Heart left ventricle (tissue), 16 donors: ENCODE results near the gene STAP2. TPM values are rescaled to one million over a fixed set of nuclear protein-coding genes. Genes with fewer than 3 reads are reported as not detected.

Experiments used
- ATAC-seq, 4 donors: fragments of 200-7000 bp; cut with Tn5 transposase; one replicate each; pipeline ENCODE4 v1.9.1; 2020 to 2022; ENCODE audit warnings: moderate library complexity in 4 of 4, mild to moderate bottlenecking in 3 of 4, moderate number of reproducible peaks in 1 of 4
- DNase-seq, 5 donors: peaks; one replicate each; pipeline ENCODE4 v3.0.0-alpha.2; 2020
- H3K27ac ChIP-seq, 12 donors: fragments of 200-600 bp; sonication (generic) in 4 of 12; one replicate each; pipeline versions ENCODE4 v1.5.0 to v1.8.0; 2016 to 2022; ENCODE audit warnings: mild to moderate bottlenecking in 2 of 12
- H3K27me3 ChIP-seq, 9 donors: fragments of 200-600 bp; sonication (generic) in 2 of 9; one replicate each; pipeline versions ENCODE4 v1.5.1 to v1.8.0; 2016 to 2022; ENCODE audit warnings: mild to moderate bottlenecking in 3 of 9
- H3K36me3 ChIP-seq, 9 donors: fragments of 200-600 bp; sonication (generic) in 2 of 9; one replicate each; pipeline versions ENCODE4 v1.5.0 to v1.8.0; 2018 to 2022; ENCODE audit warnings: mild to moderate bottlenecking in 2 of 9
- H3K4me1 ChIP-seq, 12 donors: fragments of 200-600 bp; sonication (generic) in 4 of 12; one replicate each; pipeline versions ENCODE4 v1.5.0 to v1.8.0; 2016 to 2022; ENCODE audit warnings: mild to moderate bottlenecking in 3 of 12
- H3K4me3 ChIP-seq, 12 donors: fragments of 200-600 bp; sonication (generic) in 4 of 12; one replicate each; pipeline versions ENCODE4 v1.5.0 to v1.8.0; 2017 to 2022; ENCODE audit warnings: mild to moderate bottlenecking in 9 of 12, moderate library complexity in 4 of 12
- H3K9me3 ChIP-seq, 12 donors: fragments of 200-600 bp; sonication (generic) in 4 of 12; one replicate each; pipeline versions ENCODE4 v1.5.0 to v1.8.0; 2016 to 2022; ENCODE audit warnings: mild to moderate bottlenecking in 1 of 12
- POLR2A ChIP-seq, 2 donors: fragments of 450-650 bp; IDR thresholded peaks; one replicate each; pipeline ENCODE4 v1.6.1; 2017; ENCODE audit warnings: antibody characterized with exemption in 2 of 2, mild to moderate bottlenecking in 2 of 2, moderate library complexity in 2 of 2
- WGBS, 4 donors: extraction: QIAGEN DNeasy Blood & Tissue Kit in 2 of 4; methylation state at CpG; one replicate each; pipeline versions ENCODE4 v1.1.5 to v1.1.7; 2013 to 2018; 5-methylcytosine and 5-hydroxymethylcytosine counted together
- intact Hi-C, 10 donors: fragments of 100-400 bp; cut with DNase I; formaldehyde crosslinking; loops; one replicate each; pipeline versions ENCODE4 v1.11.1 to v1.14.2; 2022
- polyA plus RNA-seq, 2 donors: library from polyadenylated mRNA; stranded (reverse); fragments of 200-250 nt; gene quantifications; one replicate each; pipeline ENCODE4 v1.2.3, GENCODE V29; 2013
- total RNA-seq, 9 donors: library from RNA; depleted of rRNA in 2 of 9; stranded (reverse); fragments of >200 nt in 2 of 9; fragmentation: NEBNext Ultra II Directional in 3 of 9; extraction: Animal tissue kit (Norgen Biotek cat#: 25700) in 3 of 9; gene quantifications; one replicate each; pipeline versions ENCODE4 v1.1.0 to v1.2.4, GENCODE V29; 2016 to 2023
- TF ChIP-seq, protein P1 (sequence below), 12 donors: fragments of 200-600 bp; sonication (generic) in 4 of 12; IDR thresholded peaks; one replicate each; pipeline versions ENCODE4 v1.5.0 to v1.8.0; 2018 to 2022; ENCODE audit warnings: antibody characterized with exemption in 12 of 12, mild to moderate bottlenecking in 5 of 12
- donor health status: ischemic (EF 13 %, LVEDD 7.1; RV severe dilation, severe dysfunction).
- donor health status: healthy with polysubstance abuse.
- donor health status: DM: no; HTN: yes; CAD: no.
- donor health status: DM: no; HTN: no; CAD: no.
- donor health status: ischemic (EF 25% LVEDD 6.9; RV normal size, moderate dysfunction).
- donor health status: ischemic (EF 25% LVEDD 5.7; RV mildly dilated, moderate dysfunction).
- donor health status: healthy.
- donor health status: DM: yes; HTN: yes; CAD: no.
- donor health status: ischemic (EF 35%, LVEDD 5.7; RV mildly dilated, moderate dysfunction).
- donor health status: nonischemic (EF 11% LVEDD 7.7; RV severe dilation, severe dysfunction).
- donor health status: DM: yes; HTN: yes; CAD: no.
- donor health status: PGD.
- donor health status: ischemic (EF 29% LVEDD 5.4; RV normal size, mild dysfunction).
- donor health status: nonischemic (EF 23%, LVEDD 6.1; RV moderate dilation, normal function).

The STAP2 gene
- total and polyA plus RNA-seq, 11 donors = 0.67 to 14.2 (median 1.9) TPM

- peaks cover 0 to 53% (median 38%) of the 10 kb centered on the region in 9 donors for H3K36me3 ChIP-seq
- H3K4me1 ChIP-seq = no peaks in the 10 kb centered on the region
- intact Hi-C loops = loop anchor here in 1 of 10 donors (10.0 kb wide), 1 partner anchor 93 kb away; no protein-coding TSS in a partner anchor
- no peak for DNase-seq
- no peak for TF ChIP-seq POLR2A (IDR thresholded peaks at IDR 0.05)
- TF ChIP-seq, protein P1, sequence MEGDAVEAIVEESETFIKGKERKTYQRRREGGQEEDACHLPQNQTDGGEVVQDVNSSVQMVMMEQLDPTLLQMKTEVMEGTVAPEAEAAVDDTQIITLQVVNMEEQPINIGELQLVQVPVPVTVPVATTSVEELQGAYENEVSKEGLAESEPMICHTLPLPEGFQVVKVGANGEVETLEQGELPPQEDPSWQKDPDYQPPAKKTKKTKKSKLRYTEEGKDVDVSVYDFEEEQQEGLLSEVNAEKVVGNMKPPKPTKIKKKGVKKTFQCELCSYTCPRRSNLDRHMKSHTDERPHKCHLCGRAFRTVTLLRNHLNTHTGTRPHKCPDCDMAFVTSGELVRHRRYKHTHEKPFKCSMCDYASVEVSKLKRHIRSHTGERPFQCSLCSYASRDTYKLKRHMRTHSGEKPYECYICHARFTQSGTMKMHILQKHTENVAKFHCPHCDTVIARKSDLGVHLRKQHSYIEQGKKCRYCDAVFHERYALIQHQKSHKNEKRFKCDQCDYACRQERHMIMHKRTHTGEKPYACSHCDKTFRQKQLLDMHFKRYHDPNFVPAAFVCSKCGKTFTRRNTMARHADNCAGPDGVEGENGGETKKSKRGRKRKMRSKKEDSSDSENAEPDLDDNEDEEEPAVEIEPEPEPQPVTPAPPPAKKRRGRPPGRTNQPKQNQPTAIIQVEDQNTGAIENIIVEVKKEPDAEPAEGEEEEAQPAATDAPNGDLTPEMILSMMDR (IDR thresholded peaks at IDR 0.05) = no peak
- no peaks in the 10 kb centered on the region for H3K9me3 ChIP-seq
- 84 to 92% (median 91%) methylated on average over 14 to 16 of the region's 16 CpGs for WGBS, 4 donors
- H3K4me3 ChIP-seq = no peak overlapping the region
- H3K27me3 ChIP-seq = no peaks in the 10 kb centered on the region
- ATAC-seq = no peak
- no peak overlapping the region for H3K27ac ChIP-seq
Observed at GRCh38 chr19:4357921-4358326, 19.3 kb upstream of the STAP2 start.

GRCh38 chr19:4357095-4357797 lies 18.6 kb upstream of the STAP2 start:
- H3K4me3 ChIP-seq = no peak overlapping the region
- no peaks in the 10 kb centered on the region for H3K9me3 ChIP-seq
- peaks cover 0 to 47% (median 31%) of the 10 kb centered on the region in 9 donors for H3K36me3 ChIP-seq
- peaks cover 0 to 2% (median 0%) of the 10 kb centered on the region in 12 donors for H3K4me1 ChIP-seq
- H3K27ac ChIP-seq = no peak overlapping the region
- 82 to 84% (median 83%) methylated on average over 14 to 23 of the region's 23 CpGs for WGBS, 4 donors
- intact Hi-C loops = loop anchor here in 1 of 10 donors (10.0 kb wide), 1 partner anchor 92 kb away; no protein-coding TSS in a partner anchor
- H3K27me3 ChIP-seq = no peaks in the 10 kb centered on the region
- no peak for ATAC-seq
- no peak for TF ChIP-seq POLR2A (IDR thresholded peaks at IDR 0.05)
- DNase-seq = no peak

DNA sequence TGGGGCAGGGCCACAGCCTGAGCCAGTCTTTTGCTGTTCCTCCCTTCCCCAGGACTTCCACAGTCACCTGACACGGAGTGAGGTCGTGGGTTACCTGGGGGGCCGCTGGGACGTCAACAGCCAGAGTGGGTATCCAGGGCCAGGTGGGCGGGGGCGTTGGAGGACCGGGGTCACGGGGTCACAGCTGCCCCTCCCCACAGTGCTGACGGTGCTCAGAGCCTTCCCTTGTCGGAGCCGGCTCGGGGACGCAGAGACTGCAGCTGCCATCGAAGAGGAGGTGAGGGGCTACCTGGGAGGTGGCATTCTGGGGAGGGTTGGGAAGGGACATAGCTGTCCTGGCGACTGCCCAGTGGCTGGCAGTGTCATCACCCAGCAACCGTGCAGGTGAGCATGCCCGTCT lies 16.3 kb upstream of the STAP2 start:
- Histone ChIP-seq H3K4me3 (no peak overlapping the region), H3K27me3 (no peaks in the 10 kb centered on the region), H3K36me3 (peaks cover 0 to 23% (median 9%) of the 10 kb centered on the region in 9 donors), H3K27ac (no peak overlapping the region), H3K4me1 (peaks cover 0 to 11% (median 0%) of the 10 kb centered on the region in 12 donors), H3K9me3 (no peaks in the 10 kb centered on the region)
- ATAC-seq (no peak), DNase-seq (no peak)
- WGBS, 4 donors = 82 to 91% (median 87%) methylated on average over 10 to 17 of the region's 17 CpGs
- TF ChIP-seq POLR2A (IDR thresholded peaks at IDR 0.05) = no peak
- TF ChIP-seq, protein P1 (IDR thresholded peaks at IDR 0.05) = no peak
- intact Hi-C loops = loop anchor here in 8 of 10 donors (5.0 to 10.0 kb wide), 2 partner anchors 88 to 90 kb away; no protein-coding TSS in a partner anchor

DNA sequence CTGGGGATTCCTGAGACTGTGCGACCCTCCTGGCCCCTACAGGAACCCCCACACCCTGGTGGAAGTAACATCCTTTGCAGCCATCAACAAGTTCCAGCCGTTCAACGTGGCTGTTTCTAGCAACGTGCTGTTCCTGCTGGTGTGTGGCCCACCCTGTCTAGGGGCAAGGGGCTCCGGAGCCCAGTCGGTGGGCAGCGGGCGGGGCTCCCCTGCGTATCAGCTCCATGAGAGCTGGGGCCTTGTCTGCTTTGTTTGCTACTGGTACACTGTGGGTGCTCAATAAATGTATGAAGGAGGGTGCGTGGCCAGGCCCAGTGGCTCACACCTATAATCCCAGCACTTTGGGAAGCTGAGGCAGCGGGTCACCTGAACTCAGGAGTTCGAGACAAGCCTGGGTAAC lies 15.7 kb upstream of the STAP2 start:
- TF ChIP-seq POLR2A (IDR thresholded peaks at IDR 0.05) = no peak
- TF ChIP-seq, protein P1 (IDR thresholded peaks at IDR 0.05) = no peak
- intact Hi-C loops = loop anchor here in 8 of 10 donors (5.0 to 10.0 kb wide), 2 partner anchors 87 to 89 kb away; no protein-coding TSS in a partner anchor
- Histone ChIP-seq H3K27ac (no peak overlapping the region), H3K36me3 (peaks cover 0 to 17% (median 6%) of the 10 kb centered on the region in 9 donors), H3K9me3 (no peaks in the 10 kb centered on the region), H3K4me3 (no peak overlapping the region), H3K27me3 (no peaks in the 10 kb centered on the region), H3K4me1 (peaks cover 0 to 11% (median 0%) of the 10 kb centered on the region in 12 donors)
- no peak for DNase-seq
- WGBS, 4 donors = 86 to 90% (median 88%) methylated on average over 9 to 12 of the region's 12 CpGs
- ATAC-seq = no peak
